Nephron (organoid): ENCODE results near the gene FBXO2.

Experiments used
- H3K27ac Mint-ChIP-seq, 3 experiments: 2 replicates each; pipeline ENCODE4 v1.8.0; 2020; ENCODE audit warnings: mixed read lengths in 3 of 3, mild to moderate bottlenecking in 2 of 3, moderate library complexity in 1 of 3
- H3K27me3 Mint-ChIP-seq: 2 replicates; pipeline ENCODE4 v1.8.0; 2021; ENCODE audit warnings: low read depth, mild to moderate bottlenecking, moderate library complexity, mixed read lengths
- H3K36me3 Mint-ChIP-seq: 2 replicates; pipeline ENCODE4 v1.8.0; 2020; ENCODE audit warnings: low read depth, mixed read lengths
- H3K4me1 Mint-ChIP-seq: 2 replicates; pipeline ENCODE4 v1.8.0; 2020; ENCODE audit warnings: mixed read lengths
- H3K4me3 Mint-ChIP-seq, 3 experiments: 2 replicates each; pipeline ENCODE4 v1.8.0; 2020; ENCODE audit warnings: mild to moderate bottlenecking in 3 of 3, mixed read lengths in 3 of 3, moderate library complexity in 2 of 3
- H3K9me3 Mint-ChIP-seq: 2 replicates; pipeline ENCODE4 v1.8.0; 2020; ENCODE audit warnings: mixed read lengths
- CTCF ChIP-seq, 3 experiments: fragments of 200-600 bp; sonication (generic); IDR thresholded peaks; one replicate each; pipeline ENCODE4 v1.5.0; 2021; ENCODE audit warnings: antibody characterized with exemption in 3 of 3; ENCODE audit not compliant: unreplicated experiment in 3 of 3

FBXO2 gene

GRCh38 chr1:11664336-11665065, 10.3 kb upstream of the FBXO2 start:
- Mint-ChIP-seq H3K4me1 (no peaks in the 10 kb centered on the region), H3K36me3 (peaks cover 15% of the 10 kb centered on the region), H3K9me3 (no peaks in the 10 kb centered on the region), H3K4me3 (peak overlapping the region; percentile 79 to 83 (median 83)), H3K27me3 (peaks cover 4% of the 10 kb centered on the region), H3K27ac (no peak overlapping the region)
- no peak for TF ChIP-seq CTCF (IDR thresholded peaks at IDR 0.05; ENCODE audit: unreplicated experiment in 3 of 3)

- Mint-ChIP-seq H3K36me3 (peaks cover 16% of the 10 kb centered on the region), H3K4me1 (no peaks in the 10 kb centered on the region), H3K9me3 (no peaks in the 10 kb centered on the region), H3K27me3 (peaks cover 8% of the 10 kb centered on the region), H3K4me3 (no peak overlapping the region), H3K27ac (no peak overlapping the region)
- no peak for TF ChIP-seq CTCF (IDR thresholded peaks at IDR 0.05; ENCODE audit: unreplicated experiment in 3 of 3)
Observed at GRCh38 chr1:11661103-11661502, 6.9 kb upstream of the FBXO2 start.

- H3K27ac Mint-ChIP-seq: no peak overlapping the region
- peaks cover 16% of the 10 kb centered on the region for H3K36me3 Mint-ChIP-seq
- no peaks in the 10 kb centered on the region for H3K4me1 Mint-ChIP-seq
Observed at GRCh38 chr1:11659748-11660147, 5.5 kb upstream of the FBXO2 start.

GRCh38 chr1:11658542-11658941, 4.3 kb upstream of the FBXO2 start:
- H3K36me3 Mint-ChIP-seq: peaks cover 16% of the 10 kb centered on the region
- H3K27ac Mint-ChIP-seq: no peak overlapping the region
- H3K4me1 Mint-ChIP-seq: no peaks in the 10 kb centered on the region
- TF ChIP-seq CTCF (IDR thresholded peaks at IDR 0.05; ENCODE audit: unreplicated experiment in 3 of 3): no peak
- H3K9me3 Mint-ChIP-seq: no peaks in the 10 kb centered on the region
- no peak overlapping the region for H3K4me3 Mint-ChIP-seq
- peaks cover 20% of the 10 kb centered on the region for H3K27me3 Mint-ChIP-seq

More at GRCh38 chr1:11659748-11660147, 5.5 kb upstream of the FBXO2 start:
- H3K27me3 Mint-ChIP-seq: peaks cover 17% of the 10 kb centered on the region
- H3K9me3 Mint-ChIP-seq: no peaks in the 10 kb centered on the region
- peak overlapping the region in 2 of 3 experiments; percentile 36 to 43 for H3K4me3 Mint-ChIP-seq
- TF ChIP-seq CTCF (IDR thresholded peaks at IDR 0.05; ENCODE audit: unreplicated experiment in 3 of 3): no peak

GRCh38 chr1:11657654-11658053, 3.4 kb upstream of the FBXO2 start:
- no peak overlapping the region for H3K4me3 Mint-ChIP-seq
- H3K9me3 Mint-ChIP-seq: no peaks in the 10 kb centered on the region
- TF ChIP-seq CTCF (IDR thresholded peaks at IDR 0.05; ENCODE audit: unreplicated experiment in 3 of 3): no peak
- no peak overlapping the region for H3K27ac Mint-ChIP-seq
- no peaks in the 10 kb centered on the region for H3K4me1 Mint-ChIP-seq
- H3K36me3 Mint-ChIP-seq: peaks cover 16% of the 10 kb centered on the region
- peaks cover 26% of the 10 kb centered on the region for H3K27me3 Mint-ChIP-seq
